ENCODE measurements around the gene NPIPB8. TPM values are rescaled to one million over a fixed set of nuclear protein-coding genes. Genes with fewer than 3 reads are reported as not detected.

The NPIPB8 gene
- total and polyA plus RNA-seq, 2 of the 13 experiments (the other 11 are each of a cell fraction or from before 2014, with no cell fraction given): 0.49 to 2.3 TPM

GRCh38 chr16:28609631-28610594 lies 28.0 kb upstream of the NPIPB8 start, which contains the start of gene SULT1A1 (continued):
- TF ChIP-seq GMEB2 (CRISPR knock-in tag; IDR thresholded peaks at IDR 0.05; ENCODE audit: low read depth) (no peak), NFIC (IDR thresholded peaks at IDR 0.05; ENCODE audit: low read length) (no peak), ATF5 (CRISPR knock-in tag; IDR thresholded peaks at IDR 0.05; ENCODE audit: low read depth) (no peak), FIP1L1 (IDR thresholded peaks at IDR 0.05; ENCODE audit: borderline replicate concordance, insufficient read depth, low read depth, low read length) (no peak), AHR (CRISPR knock-in tag; IDR thresholded peaks at IDR 0.05) (no peak), ZNF644 (CRISPR knock-in tag; IDR thresholded peaks at IDR 0.05; ENCODE audit: low read depth) (no peak), ZNF660 (CRISPR knock-in tag; IDR thresholded peaks at IDR 0.05; ENCODE audit: borderline replicate concordance, low read depth) (no peak), ZNF18 (CRISPR knock-in tag; IDR thresholded peaks at IDR 0.05; ENCODE audit: insufficient replicate concordance) (peak; percentile 1), ZNF672 (CRISPR knock-in tag; IDR thresholded peaks at IDR 0.05) (no peak), BRCA1 (CRISPR knock-in tag; IDR thresholded peaks at IDR 0.05) (no peak), KLF15 (CRISPR knock-in tag; IDR thresholded peaks at IDR 0.05; ENCODE audit: borderline replicate concordance) (no peak), JDP2 (CRISPR knock-in tag; IDR thresholded peaks at IDR 0.05; ENCODE audit: borderline replicate concordance) (no peak; the same call in 1 of the 2 replicates), IRF2 (CRISPR knock-in tag; IDR thresholded peaks at IDR 0.05) (no peak; the same call in none of the 2 replicates), MXI1 (IDR thresholded peaks at IDR 0.05; ENCODE audit: borderline replicate concordance, low read depth, low read length) (peak; percentile 56; the same call in 1 of the 3 replicates), ZNF318 (CRISPR knock-in tag; IDR thresholded peaks at IDR 0.05) (peak; percentile 24; the same call in 1 of the 2 replicates), ZNF121 (CRISPR knock-in tag; IDR thresholded peaks at IDR 0.05) (peak; percentile 65; the same call in 1 of the 2 replicates)

Data from HepG2 (cell line).